Measurements from ENCODE around the gene DDO. TPM values are rescaled to one million over a fixed set of nuclear protein-coding genes. Genes with fewer than 3 reads are reported as not detected.
"Not testable (repeated sequence)": the region's sequence is repeated elsewhere in the genome, so short reads cannot be mapped to it uniquely, and the experiment has no call there.

DDO gene
- total RNA-seq = 0.52 TPM

GRCh38 chr6:110415086-110415916, at the start of gene DDO:
TSS of gene DDO (minus strand) at chr6:110415575. CDS start at chr6:110413462, 2,113 bp downstream.
- H3K9me3 ChIP-seq (ENCODE audit: low read depth, low read length) = no peaks in the 10 kb centered on the region
- no peaks in the 10 kb centered on the region for H3K27me3 ChIP-seq (ENCODE audit: insufficient read depth, low read length)
- H3K4me3 ChIP-seq (ENCODE audit: low read length) = peak within 1 kb of the TSS; percentile 27
- peaks cover 19% of the 10 kb centered on the region for H3K4me1 ChIP-seq (ENCODE audit: insufficient read depth, low read length)

- Histone ChIP-seq H3K4me3 (ENCODE audit: low read length) (no peak overlapping the region), H3K9me3 (ENCODE audit: low read depth, low read length) (peaks cover 24% of the 10 kb centered on the region), H3K4me1 (ENCODE audit: insufficient read depth, low read length) (no peaks in the 10 kb centered on the region), H3K27me3 (ENCODE audit: insufficient read depth, low read length) (no peaks in the 10 kb centered on the region)
These were observed 47.6 kb upstream of the DDO start for GRCh38 chr6:110462884-110463481.

- peaks cover 24% of the 10 kb centered on the region for H3K9me3 ChIP-seq (ENCODE audit: low read depth, low read length)
These were observed 46.0 kb upstream of the DDO start for GRCh38 chr6:110461376-110461775.

GRCh38 chr6:110459137-110459536, 43.8 kb upstream of the DDO start:
- Histone ChIP-seq H3K9me3 (ENCODE audit: low read depth, low read length) (peaks cover 24% of the 10 kb centered on the region), H3K27me3 (ENCODE audit: insufficient read depth, low read length) (no peaks in the 10 kb centered on the region), H3K4me3 (ENCODE audit: low read length) (no peak overlapping the region), H3K4me1 (ENCODE audit: insufficient read depth, low read length) (no peaks in the 10 kb centered on the region)

More at GRCh38 chr6:110461376-110461775, 46.0 kb upstream of the DDO start:
- no peaks in the 10 kb centered on the region for H3K4me1 ChIP-seq (ENCODE audit: insufficient read depth, low read length)
- no peak overlapping the region for H3K4me3 ChIP-seq (ENCODE audit: low read length)
- no peaks in the 10 kb centered on the region for H3K27me3 ChIP-seq (ENCODE audit: insufficient read depth, low read length)

GRCh38 chr6:110458476-110458875, 43.1 kb upstream of the DDO start:
- H3K4me3 ChIP-seq (ENCODE audit: low read length) = no peak overlapping the region
- H3K4me1 ChIP-seq (ENCODE audit: insufficient read depth, low read length) = no peaks in the 10 kb centered on the region
- H3K9me3 ChIP-seq (ENCODE audit: low read depth, low read length) = peaks cover 19% of the 10 kb centered on the region
- no peaks in the 10 kb centered on the region for H3K27me3 ChIP-seq (ENCODE audit: insufficient read depth, low read length)

- H3K9me3 ChIP-seq (ENCODE audit: low read depth, low read length) = peaks cover 11% of the 10 kb centered on the region
- not testable (repeated sequence) for H3K4me3 ChIP-seq (ENCODE audit: low read length); H3K4me1 ChIP-seq (ENCODE audit: insufficient read depth, low read length); H3K27me3 ChIP-seq (ENCODE audit: insufficient read depth, low read length)
These were observed 42.3 kb upstream of the DDO start for GRCh38 chr6:110457567-110458175.

- H3K4me1 ChIP-seq (ENCODE audit: insufficient read depth, low read length) = no peaks in the 10 kb centered on the region
These were observed 41.3 kb upstream of the DDO start for GRCh38 chr6:110456694-110457093.

GRCh38 chr6:110449541-110449895, 34.1 kb upstream of the DDO start:
- Histone ChIP-seq H3K27me3 (ENCODE audit: insufficient read depth, low read length) (no peaks in the 10 kb centered on the region), H3K4me3 (ENCODE audit: low read length) (no peak overlapping the region), H3K4me1 (ENCODE audit: insufficient read depth, low read length) (peaks cover 25% of the 10 kb centered on the region), H3K9me3 (ENCODE audit: low read depth, low read length) (no peaks in the 10 kb centered on the region)

More at GRCh38 chr6:110456694-110457093, 41.3 kb upstream of the DDO start:
- peaks cover 1% of the 10 kb centered on the region for H3K9me3 ChIP-seq (ENCODE audit: low read depth, low read length)
- H3K4me3 ChIP-seq (ENCODE audit: low read length) = no peak overlapping the region
- H3K27me3 ChIP-seq (ENCODE audit: insufficient read depth, low read length) = no peaks in the 10 kb centered on the region

- H3K27me3 ChIP-seq (ENCODE audit: insufficient read depth, low read length) = no peaks in the 10 kb centered on the region
- no peak overlapping the region for H3K4me3 ChIP-seq (ENCODE audit: low read length)
- H3K9me3 ChIP-seq (ENCODE audit: low read depth, low read length) = no peaks in the 10 kb centered on the region
- peaks cover 27% of the 10 kb centered on the region for H3K4me1 ChIP-seq (ENCODE audit: insufficient read depth, low read length)
These were observed 33.6 kb upstream of the DDO start for GRCh38 chr6:110448846-110449540.

GRCh38 chr6:110447761-110448160, 32.4 kb upstream of the DDO start:
- Histone ChIP-seq H3K4me1 (ENCODE audit: insufficient read depth, low read length) (peaks cover 27% of the 10 kb centered on the region), H3K4me3 (ENCODE audit: low read length) (no peak overlapping the region), H3K27me3 (ENCODE audit: insufficient read depth, low read length) (no peaks in the 10 kb centered on the region), H3K9me3 (ENCODE audit: low read depth, low read length) (no peaks in the 10 kb centered on the region)

- no peak overlapping the region for H3K4me3 ChIP-seq (ENCODE audit: low read length)
- H3K4me1 ChIP-seq (ENCODE audit: insufficient read depth, low read length) = peaks cover 27% of the 10 kb centered on the region
- no peaks in the 10 kb centered on the region for H3K9me3 ChIP-seq (ENCODE audit: low read depth, low read length)
- no peaks in the 10 kb centered on the region for H3K27me3 ChIP-seq (ENCODE audit: insufficient read depth, low read length)
These were observed 31.0 kb upstream of the DDO start for GRCh38 chr6:110446405-110446804.

GRCh38 chr6:110440026-110440425, 24.7 kb upstream of the DDO start:
- Histone ChIP-seq H3K27me3 (ENCODE audit: insufficient read depth, low read length) (no peaks in the 10 kb centered on the region), H3K9me3 (ENCODE audit: low read depth, low read length) (no peaks in the 10 kb centered on the region), H3K4me3 (ENCODE audit: low read length) (no peak overlapping the region), H3K4me1 (ENCODE audit: insufficient read depth, low read length) (peaks cover 6% of the 10 kb centered on the region)

GRCh38 chr6:110439356-110439755, 24.0 kb upstream of the DDO start:
- H3K4me3 ChIP-seq (ENCODE audit: low read length) = no peak overlapping the region
- no peaks in the 10 kb centered on the region for H3K27me3 ChIP-seq (ENCODE audit: insufficient read depth, low read length)
- H3K9me3 ChIP-seq (ENCODE audit: low read depth, low read length) = no peaks in the 10 kb centered on the region
- H3K4me1 ChIP-seq (ENCODE audit: insufficient read depth, low read length) = no peaks in the 10 kb centered on the region

GRCh38 chr6:110434961-110435602, 19.7 kb upstream of the DDO start:
- Histone ChIP-seq H3K27me3 (ENCODE audit: insufficient read depth, low read length) (no peaks in the 10 kb centered on the region), H3K4me3 (ENCODE audit: low read length) (no peak overlapping the region), H3K9me3 (ENCODE audit: low read depth, low read length) (no peaks in the 10 kb centered on the region), H3K4me1 (ENCODE audit: insufficient read depth, low read length) (peaks cover 11% of the 10 kb centered on the region)

Measured in mononuclear cell (primary cell).